B cell (primary cell): ENCODE results near the gene CHST11. TPM values are rescaled to one million over a fixed set of nuclear protein-coding genes. Genes with fewer than 3 reads are reported as not detected.

Experiments
- ATAC-seq: fragments of 200-7000 bp; cut with Tn5 transposase; one replicate; pipeline ENCODE4 v1.10.0; 2021; ENCODE audit warnings: low read depth, mild to moderate bottlenecking, moderate number of reproducible peaks, moderate library complexity
- CTCF ChIA-PET: fragments of 350-600 bp; sonication (Branson Sonifier 250); formaldehyde crosslinking; loops from one replicate; lab custom pipeline; 2021; ENCODE audit warnings: antibody characterized with exemption, inconsistent platforms; lab: Charles Lee
- POLR2A ChIA-PET: fragments of 350-600 bp; sonication (Branson Sonifier 250); formaldehyde crosslinking; loops from one replicate; lab custom pipeline; 2021; ENCODE audit warnings: antibody characterized with exemption; lab: Charles Lee
- DNase-seq: peaks from one replicate; pipeline ENCODE4 v3.0.0; 2013
- H2AFZ ChIP-seq: 2 replicates; pipeline ENCODE4 v1.6.1; 2012; ENCODE audit warnings: mild to moderate bottlenecking, low read depth, low read length; ENCODE audit not compliant: insufficient read depth, poor library complexity, severe bottlenecking
- H3K27ac ChIP-seq, 2 donors: 1 replicate in 1 of 2; 2 replicates in 1 of 2; pipeline ENCODE4 v1.5.1; 2012 to 2013; ENCODE audit warnings: low read length in 2 of 2, mild to moderate bottlenecking in 2 of 2, moderate library complexity in 1 of 2
- H3K27me3 ChIP-seq, 4 experiments: fragments of 200-600 bp in 1 of 4; sonication (generic) in 1 of 4; replicated peaks in 1 of 4; 1 replicate in 2 of 4; 2 replicates in 2 of 4; pipeline versions ENCODE4 v1.6.1 to v1.7.0; 2013 to 2016; ENCODE audit warnings: low read length in 3 of 4, mild to moderate bottlenecking in 2 of 4, mixed read lengths in 1 of 4, moderate library complexity in 1 of 4; ENCODE audit not compliant: insufficient read depth in 4 of 4, control insufficient read depth in 3 of 4; ENCODE audit errors: control extremely low read depth in 1 of 4
- H3K36me3 ChIP-seq, 2 experiments: replicated peaks in 1 of 2; 1 replicate in 1 of 2; 2 replicates in 1 of 2; pipeline versions ENCODE4 v1.6.1 to v1.7.1; 2013; ENCODE audit warnings: low read length in 1 of 2; ENCODE audit not compliant: insufficient read depth in 2 of 2, control insufficient read depth in 1 of 2; ENCODE audit errors: control extremely low read depth in 1 of 2, extremely low read depth in 1 of 2
- H3K4me1 ChIP-seq, 2 donors: fragments of 200-600 bp in 1 of 2; sonication (generic) in 1 of 2; 1 replicate in 1 of 2; 2 replicates in 1 of 2; pipeline versions ENCODE4 v1.5.1 to v1.6.1; 2013 to 2017; ENCODE audit warnings: low read length in 2 of 2; ENCODE audit not compliant: control insufficient read depth in 2 of 2, insufficient read depth in 2 of 2
- H3K4me2 ChIP-seq: replicated peaks from 2 replicates; pipeline ENCODE3; 2012; ENCODE audit warnings: mild to moderate bottlenecking, low read depth, low read length; ENCODE audit not compliant: poor library complexity, severe bottlenecking
- H3K4me3 ChIP-seq, 5 experiments: fragments of 200-600 bp in 1 of 5; sonication (generic) in 1 of 5; 1 replicate in 3 of 5; 2 replicates in 2 of 5; pipeline versions ENCODE4 v1.5.1 to v1.7.0; 2011 to 2016; ENCODE audit warnings: low read length in 4 of 5, mild to moderate bottlenecking in 4 of 5, low read depth in 2 of 5, control low read depth in 1 of 5, moderate library complexity in 1 of 5; ENCODE audit not compliant: insufficient read depth in 1 of 5; ENCODE audit errors: control extremely low read depth in 1 of 5, extremely low read depth in 1 of 5
- H3K79me2 ChIP-seq: fragments of 200-600 bp; sonication (generic); one replicate; pipeline ENCODE4 v1.6.0; 2016; ENCODE audit warnings: low read length; ENCODE audit not compliant: control insufficient read depth, insufficient read depth
- H3K9ac ChIP-seq: fragments of 200-600 bp; sonication (generic); 2 replicates; pipeline ENCODE4 v1.6.1; 2017; ENCODE audit warnings: mild to moderate bottlenecking, low read length, moderate library complexity
- H3K9me3 ChIP-seq, 3 donors: one replicate each; pipeline versions ENCODE4 v1.6.1 to v1.7.1; 2013; ENCODE audit warnings: low read length in 2 of 3; ENCODE audit not compliant: control insufficient read depth in 2 of 3, insufficient read depth in 1 of 3; ENCODE audit errors: control extremely low read depth in 1 of 3
- H4K20me1 ChIP-seq: 2 replicates; pipeline ENCODE4 v1.6.0; 2012; ENCODE audit warnings: mild to moderate bottlenecking, low read length; ENCODE audit not compliant: insufficient read depth, control insufficient read depth, poor library complexity, severe bottlenecking
- H3K27ac Mint-ChIP-seq: one replicate; pipeline ENCODE4 v1.8.0; 2021; ENCODE audit warnings: mixed read lengths
- H3K27me3 Mint-ChIP-seq: one replicate; pipeline ENCODE4 v1.8.0; 2021; ENCODE audit warnings: mixed read lengths
- H3K4me1 Mint-ChIP-seq: one replicate; pipeline ENCODE4 v1.8.0; 2021; ENCODE audit warnings: mixed read lengths
- H3K4me3 Mint-ChIP-seq: one replicate; pipeline ENCODE4 v1.8.0; 2021; ENCODE audit warnings: mixed read lengths
- H3K9me3 Mint-ChIP-seq: one replicate; pipeline ENCODE4 v1.8.0; 2022; ENCODE audit warnings: mixed read lengths; ENCODE audit not compliant: insufficient read depth
- EZH2 ChIP-seq: IDR thresholded peaks from 2 replicates; pipeline ENCODE4 v1.6.1; 2012; ENCODE audit warnings: borderline replicate concordance, low read depth, mild to moderate bottlenecking, moderate library complexity, low read length; ENCODE audit not compliant: insufficient read depth, poor library complexity, severe bottlenecking
- WGBS: methylation state at CpG from one replicate; pipeline ENCODE4 v1.1.5; 2013; ENCODE audit warnings: missing lambda C conversion rate; ENCODE audit not compliant: insufficient coverage; 5-methylcytosine and 5-hydroxymethylcytosine counted together
- intact Hi-C: fragments of 100-400 bp; cut with micrococcal nuclease; formaldehyde crosslinking; loops from one replicate; pipeline ENCODE4 v1.10.0; 2022
- polyA plus RNA-seq: library from polyadenylated mRNA; depleted of rRNA; stranded (reverse); fragments of >200 nt; gene quantifications from 2 replicates; pipeline ENCODE4 v1.2.3, GENCODE V29; 2012
- total RNA-seq, 2 donors: library from RNA; stranded (reverse); fragments of 120-200 nt in 1 of 2; gene quantifications; 1 replicate in 1 of 2; 2 replicates in 1 of 2; pipeline versions ENCODE4 v1.2.3 to v1.2.4, GENCODE V29; 2013 to 2022
- TF ChIP-seq, protein P1 (sequence below): fragments of 200-600 bp; IDR thresholded peaks from one replicate; pipeline ENCODE4 v1.8.0; 2022; ENCODE audit warnings: antibody characterized with exemption, mild to moderate bottlenecking

The CHST11 gene
- total and polyA plus RNA-seq, 2 donors (not counting 1 experiment from before 2014, with no cell fraction given), result 46.3 to 152 TPM

DNA sequence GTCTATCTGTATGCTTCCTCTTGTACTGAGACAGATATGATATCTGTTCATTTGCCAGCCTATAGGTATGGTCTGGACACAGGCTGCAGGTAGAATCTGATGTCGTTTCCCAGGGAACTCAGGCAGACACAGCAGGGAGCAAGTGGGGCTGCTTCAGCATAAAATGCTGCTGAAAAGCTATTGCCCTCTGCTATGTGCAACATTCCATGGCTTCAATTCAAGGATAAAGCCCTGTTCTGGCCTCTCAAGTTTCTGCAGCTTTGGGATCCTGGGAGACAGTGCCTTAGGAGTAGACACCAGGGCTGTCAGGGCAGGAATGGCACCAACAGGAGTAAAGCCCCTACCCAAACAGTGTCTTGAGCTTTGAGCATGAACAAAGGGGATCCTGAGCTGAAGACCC is 327.8 kb downstream of the CHST11 start:
- H3K27ac ChIP-seq, result no peak overlapping the region
- no peak overlapping the region for H2AFZ ChIP-seq
- TF ChIP-seq EZH2, result no peak
- TF ChIP-seq, protein P1, sequence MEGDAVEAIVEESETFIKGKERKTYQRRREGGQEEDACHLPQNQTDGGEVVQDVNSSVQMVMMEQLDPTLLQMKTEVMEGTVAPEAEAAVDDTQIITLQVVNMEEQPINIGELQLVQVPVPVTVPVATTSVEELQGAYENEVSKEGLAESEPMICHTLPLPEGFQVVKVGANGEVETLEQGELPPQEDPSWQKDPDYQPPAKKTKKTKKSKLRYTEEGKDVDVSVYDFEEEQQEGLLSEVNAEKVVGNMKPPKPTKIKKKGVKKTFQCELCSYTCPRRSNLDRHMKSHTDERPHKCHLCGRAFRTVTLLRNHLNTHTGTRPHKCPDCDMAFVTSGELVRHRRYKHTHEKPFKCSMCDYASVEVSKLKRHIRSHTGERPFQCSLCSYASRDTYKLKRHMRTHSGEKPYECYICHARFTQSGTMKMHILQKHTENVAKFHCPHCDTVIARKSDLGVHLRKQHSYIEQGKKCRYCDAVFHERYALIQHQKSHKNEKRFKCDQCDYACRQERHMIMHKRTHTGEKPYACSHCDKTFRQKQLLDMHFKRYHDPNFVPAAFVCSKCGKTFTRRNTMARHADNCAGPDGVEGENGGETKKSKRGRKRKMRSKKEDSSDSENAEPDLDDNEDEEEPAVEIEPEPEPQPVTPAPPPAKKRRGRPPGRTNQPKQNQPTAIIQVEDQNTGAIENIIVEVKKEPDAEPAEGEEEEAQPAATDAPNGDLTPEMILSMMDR, result no peak
- Mint-ChIP-seq H3K27me3 (peaks cover 9% of the 10 kb centered on the region), H3K9me3 (peaks cover 11% of the 10 kb centered on the region), H3K4me3 (no peak overlapping the region), H3K4me1 (peaks cover 2% of the 10 kb centered on the region), H3K27ac (no peak overlapping the region)
- no peaks in the 10 kb centered on the region for H3K36me3 ChIP-seq
- no peaks in the 10 kb centered on the region for H4K20me1 ChIP-seq
- H3K4me2 ChIP-seq, result no peak overlapping the region
- ChIA-PET POLR2A (no interaction called here), CTCF (interaction anchor here (1.3 kb wide), 1 partner anchor 403 kb away, joined by 4 read pairs; no protein-coding TSS in a partner anchor)
- H3K9me3 ChIP-seq, result peaks cover 0 to 21% (median 10%) of the 10 kb centered on the region in 3 donors
- ATAC-seq (no peak), DNase-seq (no peak)
- 100% methylated on average over 1 of the region's 1 CpG for WGBS
- no peaks in the 10 kb centered on the region for H3K79me2 ChIP-seq
- intact Hi-C loops, result no loop called here
- no peak overlapping the region for H3K4me3 ChIP-seq
- no peaks in the 10 kb centered on the region for H3K4me1 ChIP-seq
- H3K27me3 ChIP-seq, result peaks cover 0 to 4% (median 0%) of the 10 kb centered on the region in 4 experiments
- H3K9ac ChIP-seq, result no peak overlapping the region

DNA sequence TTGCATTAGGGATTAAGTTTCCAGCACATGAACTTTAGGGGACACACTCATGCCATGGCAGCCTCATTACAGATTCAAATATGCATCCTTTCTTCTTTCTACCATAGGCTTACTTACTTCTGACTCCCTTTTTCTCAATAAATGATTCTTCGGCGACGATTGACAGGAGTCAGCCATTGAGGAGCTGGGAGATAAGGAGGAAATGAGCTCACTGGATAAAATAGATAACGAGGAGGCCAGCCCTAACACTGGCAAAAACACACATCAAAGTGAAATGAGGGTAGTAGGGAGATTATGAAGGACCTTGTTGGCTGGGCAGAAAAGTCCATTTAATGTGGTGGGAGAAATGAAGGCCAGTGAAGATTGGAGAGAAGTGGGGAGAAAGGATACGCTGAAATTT is 329.1 kb downstream of the CHST11 start:
- no peaks in the 10 kb centered on the region for H4K20me1 ChIP-seq
- ChIA-PET CTCF (interaction anchor here (1.2 kb wide), 1 partner anchor 20 kb away, joined by 3 read pairs; no protein-coding TSS in a partner anchor), POLR2A (no interaction called here)
- TF ChIP-seq, protein P1, result no peak
- no peak for TF ChIP-seq EZH2
- Mint-ChIP-seq H3K27ac (no peak overlapping the region), H3K4me3 (no peak overlapping the region), H3K4me1 (peaks cover 7% of the 10 kb centered on the region), H3K9me3 (peaks cover 5% of the 10 kb centered on the region), H3K27me3 (peaks cover 6% of the 10 kb centered on the region)
- no peak overlapping the region for H2AFZ ChIP-seq
- no peak for DNase-seq
- H3K9me3 ChIP-seq, result peaks cover 0 to 10% (median 0%) of the 10 kb centered on the region in 3 donors
- WGBS, result 80% methylated on average over 1 of the region's 5 CpGs
- intact Hi-C loops, result no loop called here
- ATAC-seq, result no peak
- no peak overlapping the region for H3K4me2 ChIP-seq
- no peak overlapping the region for H3K9ac ChIP-seq
- H3K4me3 ChIP-seq, result no peak overlapping the region
- H3K27ac ChIP-seq, result no peak overlapping the region
- no peaks in the 10 kb centered on the region for H3K79me2 ChIP-seq
- H3K27me3 ChIP-seq, result no peaks in the 10 kb centered on the region
- H3K36me3 ChIP-seq, result no peaks in the 10 kb centered on the region
- peaks cover 8 to 9% of the 10 kb centered on the region in 2 donors for H3K4me1 ChIP-seq
